ENCODE measurements around the gene PIK3R6. TPM values are rescaled to one million over a fixed set of nuclear protein-coding genes. Genes with fewer than 3 reads are reported as not detected.
"Not testable (repeated sequence)": the region's sequence is repeated elsewhere in the genome, so short reads cannot be mapped to it uniquely, and the experiment has no call there.

PIK3R6 gene
- total RNA-seq, 4 donors from 2014 or later: 0.59 to 4.8 (median 1.7) TPM

- WGBS, 2 donors: 79 to 81% methylated on average over 23 of the region's 23 CpGs
- no peak for DNase-seq (ENCODE audit: low spot score in 2 of 2)
- no peak overlapping the region for H3K27ac ChIP-seq
- no peak overlapping the region for H3K4me3 ChIP-seq
- H3K9me3 ChIP-seq: no peaks in the 10 kb centered on the region
- TF ChIP-seq POLR2A (IDR thresholded peaks at IDR 0.05): no peak
- TF ChIP-seq EP300 (IDR thresholded peaks at IDR 0.05): no peak
- TF ChIP-seq CTCF (IDR thresholded peaks at IDR 0.05): no peak
- H3K27me3 ChIP-seq: no peaks in the 10 kb centered on the region
- H3K36me3 ChIP-seq: peaks cover 0 to 3% (median 0%) of the 10 kb centered on the region in 3 donors
- H3K4me1 ChIP-seq: no peaks in the 10 kb centered on the region
These were observed 18.7 kb upstream of the PIK3R6 start for GRCh38 chr17:8885967-8886684.

GRCh38 chr17:8885163-8885966 is 17.9 kb upstream of the PIK3R6 start:
- H3K4me3 ChIP-seq; DNase-seq (ENCODE audit: low spot score in 2 of 2); H3K27ac ChIP-seq; H3K9me3 ChIP-seq; H3K36me3 ChIP-seq; H3K27me3 ChIP-seq; H3K4me1 ChIP-seq: not testable (repeated sequence)
- 59 to 63% methylated on average over 7 to 18 of the region's 30 CpGs for WGBS, 2 donors

- H3K4me1 ChIP-seq: no peaks in the 10 kb centered on the region
These were observed 17.0 kb upstream of the PIK3R6 start for GRCh38 chr17:8884336-8884990.

GRCh38 chr17:8883353-8883752 is 15.9 kb upstream of the PIK3R6 start:
- no peaks in the 10 kb centered on the region for H3K4me1 ChIP-seq
- no peak overlapping the region for H3K4me3 ChIP-seq
- no peak overlapping the region for H3K27ac ChIP-seq
- WGBS, 2 donors: 92 to 95% methylated on average over 4 of the region's 4 CpGs
- DNase-seq (ENCODE audit: low spot score in 2 of 2): no peak
- no peak for TF ChIP-seq POLR2A (IDR thresholded peaks at IDR 0.05)
- no peak for TF ChIP-seq EP300 (IDR thresholded peaks at IDR 0.05)
- TF ChIP-seq CTCF (IDR thresholded peaks at IDR 0.05): no peak
- peaks cover 0 to 8% (median 0%) of the 10 kb centered on the region in 3 donors for H3K36me3 ChIP-seq
- H3K9me3 ChIP-seq: no peaks in the 10 kb centered on the region
- no peaks in the 10 kb centered on the region for H3K27me3 ChIP-seq

More at GRCh38 chr17:8884336-8884990, 17.0 kb upstream of the PIK3R6 start:
- Histone ChIP-seq H3K9me3 (no peaks in the 10 kb centered on the region), H3K36me3 (peaks cover 0 to 8% (median 0%) of the 10 kb centered on the region in 3 donors), H3K4me3 (no peak overlapping the region), H3K27ac (no peak overlapping the region), H3K27me3 (no peaks in the 10 kb centered on the region)
- TF ChIP-seq EP300 (IDR thresholded peaks at IDR 0.05) (no peak), POLR2A (IDR thresholded peaks at IDR 0.05) (no peak), CTCF (IDR thresholded peaks at IDR 0.05) (no peak)
- 86 to 89% methylated on average over 13 to 16 of the region's 16 CpGs for WGBS, 2 donors
- no peak for DNase-seq (ENCODE audit: low spot score in 2 of 2)

GRCh38 chr17:8881606-8882005 is 14.1 kb upstream of the PIK3R6 start:
- H3K4me1 ChIP-seq: no peaks in the 10 kb centered on the region
- 91 to 92% methylated on average over 7 of the region's 7 CpGs for WGBS, 2 donors
- H3K36me3 ChIP-seq: peaks cover 0 to 8% (median 0%) of the 10 kb centered on the region in 3 donors
- TF ChIP-seq CTCF (IDR thresholded peaks at IDR 0.05) (no peak), POLR2A (IDR thresholded peaks at IDR 0.05) (no peak), EP300 (IDR thresholded peaks at IDR 0.05) (no peak)
- no peak overlapping the region for H3K27ac ChIP-seq
- no peaks in the 10 kb centered on the region for H3K27me3 ChIP-seq
- no peak overlapping the region for H3K4me3 ChIP-seq
- H3K9me3 ChIP-seq: no peaks in the 10 kb centered on the region
- no peak for DNase-seq (ENCODE audit: low spot score in 2 of 2)
